GM12874 (cell line): ENCODE measurements around the gene BANK1.

Experiments used
- TF ChIP-seq, protein P1 (sequence below): IDR thresholded peaks from 2 replicates; pipeline ENCODE4 v1.5.1; 2011; ENCODE audit warnings: low read depth, mild to moderate bottlenecking, control low read depth, low read length, moderate library complexity; ENCODE audit not compliant: insufficient read depth

Gene BANK1

GRCh38 chr4:101970547-101971155 is 180.1 kb downstream of the BANK1 start:
- TF ChIP-seq, protein P1, sequence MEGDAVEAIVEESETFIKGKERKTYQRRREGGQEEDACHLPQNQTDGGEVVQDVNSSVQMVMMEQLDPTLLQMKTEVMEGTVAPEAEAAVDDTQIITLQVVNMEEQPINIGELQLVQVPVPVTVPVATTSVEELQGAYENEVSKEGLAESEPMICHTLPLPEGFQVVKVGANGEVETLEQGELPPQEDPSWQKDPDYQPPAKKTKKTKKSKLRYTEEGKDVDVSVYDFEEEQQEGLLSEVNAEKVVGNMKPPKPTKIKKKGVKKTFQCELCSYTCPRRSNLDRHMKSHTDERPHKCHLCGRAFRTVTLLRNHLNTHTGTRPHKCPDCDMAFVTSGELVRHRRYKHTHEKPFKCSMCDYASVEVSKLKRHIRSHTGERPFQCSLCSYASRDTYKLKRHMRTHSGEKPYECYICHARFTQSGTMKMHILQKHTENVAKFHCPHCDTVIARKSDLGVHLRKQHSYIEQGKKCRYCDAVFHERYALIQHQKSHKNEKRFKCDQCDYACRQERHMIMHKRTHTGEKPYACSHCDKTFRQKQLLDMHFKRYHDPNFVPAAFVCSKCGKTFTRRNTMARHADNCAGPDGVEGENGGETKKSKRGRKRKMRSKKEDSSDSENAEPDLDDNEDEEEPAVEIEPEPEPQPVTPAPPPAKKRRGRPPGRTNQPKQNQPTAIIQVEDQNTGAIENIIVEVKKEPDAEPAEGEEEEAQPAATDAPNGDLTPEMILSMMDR, result no peak

- TF ChIP-seq, protein P1, result no peak
These were observed 182.3 kb downstream of the BANK1 start for GRCh38 chr4:101972791-101973190.

DNA sequence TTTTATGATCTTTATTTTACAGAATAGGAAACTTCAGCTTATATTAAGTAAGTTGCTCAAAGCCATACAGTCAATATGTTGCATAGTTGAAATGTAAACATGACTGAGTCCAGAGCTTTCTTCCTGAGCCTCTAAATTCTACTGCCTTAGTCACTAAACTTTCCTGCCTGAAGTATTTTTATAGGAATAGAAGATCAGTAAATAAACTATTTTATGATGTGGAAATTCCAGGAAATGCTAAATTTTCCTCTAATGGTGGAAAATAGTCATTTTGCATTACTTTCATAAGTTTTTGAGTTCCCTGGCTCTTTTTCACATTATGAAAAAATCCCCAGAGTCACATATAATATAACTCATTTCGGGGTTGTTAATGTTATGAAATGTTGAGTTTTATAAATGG is 182.8 kb downstream of the BANK1 start:
- TF ChIP-seq, protein P1, result no peak

GRCh38 chr4:101977076-101977475 is 186.5 kb downstream of the BANK1 start:
- TF ChIP-seq, protein P1, result no peak

- TF ChIP-seq, protein P1, result no peak
These were observed 191.2 kb downstream of the BANK1 start for GRCh38 chr4:101981756-101982155.

GRCh38 chr4:101983835-101984234 is 193.3 kb downstream of the BANK1 start:
- TF ChIP-seq, protein P1, result no peak

DNA sequence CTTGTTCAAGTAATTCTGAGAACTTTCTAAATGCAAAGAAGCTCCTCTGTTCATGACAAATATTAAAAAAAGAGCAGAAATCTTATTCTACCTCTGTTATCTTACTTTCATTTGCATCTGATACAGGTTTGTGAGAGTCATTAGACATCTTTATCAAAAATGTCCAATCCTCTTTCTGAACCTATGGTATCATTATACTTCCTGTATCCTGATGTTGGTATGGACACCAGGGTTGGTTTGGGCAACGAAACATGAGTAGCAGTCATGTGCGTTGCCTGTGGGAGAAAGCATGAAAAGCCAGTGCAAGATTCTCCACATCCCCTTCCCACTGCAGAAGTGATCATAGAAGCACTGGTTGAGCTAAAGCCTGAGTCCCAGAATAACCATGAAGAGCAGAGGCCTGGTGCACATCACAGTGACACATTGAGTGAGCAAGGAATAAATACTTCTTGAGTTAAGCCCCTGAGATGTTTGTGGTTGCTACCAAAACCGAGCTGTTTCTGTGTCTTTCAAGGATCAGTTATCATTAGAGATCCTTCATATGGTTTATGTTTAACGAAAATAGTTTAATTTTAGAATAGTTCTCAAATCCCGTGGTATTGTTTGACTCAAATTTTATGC is 197.2 kb downstream of the BANK1 start:
- TF ChIP-seq, protein P1, result no peak

DNA sequence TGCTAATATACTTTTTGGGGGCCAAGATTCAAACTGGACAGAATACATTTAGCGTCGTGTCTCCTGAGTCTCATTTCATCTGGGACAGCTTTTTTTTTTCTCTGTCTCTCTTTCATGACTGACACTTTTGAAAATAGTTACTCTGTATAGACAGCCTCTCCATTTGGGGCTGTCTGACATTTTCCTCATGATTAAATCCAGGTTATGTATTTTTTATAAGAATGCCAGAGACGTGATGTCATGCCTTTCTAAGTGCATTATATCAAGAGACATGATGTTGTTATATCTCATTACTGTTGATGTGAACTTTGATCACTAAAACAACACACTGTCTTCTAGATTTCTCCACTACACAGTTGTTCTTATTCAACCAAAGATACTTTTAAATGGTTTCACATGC is 199.0 kb downstream of the BANK1 start:
- TF ChIP-seq, protein P1, result no peak
